GM12878 (cell line): ENCODE measurements around the gene LBH. TPM values are rescaled to one million over a fixed set of nuclear protein-coding genes. Genes with fewer than 3 reads are reported as not detected.
A peak's percentile ranks its signal among the peaks of the same experiment; 100 is the strongest.

Experiments used
- ATAC-seq: fragments of 200-7000 bp; cut with Tn5 transposase; 3 replicates; pipeline ENCODE4 v1.9.1; 2020; ENCODE audit warnings: mild to moderate bottlenecking, moderate library complexity
- BruUV-seq: library from RNA; stranded (reverse); fragments of 400-500 nt; replicated peaks from 2 replicates; lab custom pipeline; 2021; lab: Mats Ljungman, UMichigan
- CTCF ChIA-PET: fragments of 300-600 bp; sonication (Branson Sonifier 250); formaldehyde crosslinking; extraction: SDS; loops from one replicate; lab custom pipeline; 2021; ENCODE audit warnings: inconsistent platforms; lab: Yijun Ruan, JAX
- POLR2A ChIA-PET: fragments of 350-600 bp; formaldehyde crosslinking; extraction: SDS; loops from one replicate; lab custom pipeline; 2021; ENCODE audit warnings: inconsistent platforms; lab: Charles Lee
- RAD21 ChIA-PET: fragments of 300-600 bp; sonication (Branson Sonifier 250); formaldehyde crosslinking; loops from one replicate; lab custom pipeline; 2023; ENCODE audit warnings: antibody characterized with exemption; ENCODE audit not compliant: unreplicated experiment; lab: Charles Lee
- SMC1A ChIA-PET: fragments of 300-600 bp; sonication (Branson Sonifier 250); formaldehyde crosslinking; loops from one replicate; lab custom pipeline; 2023; ENCODE audit not compliant: unreplicated experiment, uncharacterized antibody; lab: Charles Lee
- DNase-seq: peaks from one replicate; pipeline ENCODE4 v3.0.0-alpha.2; 2011; ENCODE audit warnings: low read depth, low spot score
- FAIRE-seq: peaks from 3 replicates; lab custom pipeline; 2011; peaks lifted over from hg19 to GRCh38; lab: Jason Lieb, UNC
- H2AFZ ChIP-seq: 2 replicates; pipeline ENCODE4 v1.6.0; 2011; ENCODE audit warnings: low read depth, low read length, control low read depth; ENCODE audit not compliant: control insufficient read depth
- H3K27ac ChIP-seq: 2 replicates; pipeline ENCODE4 v1.5.1; 2011; ENCODE audit warnings: control low read depth; ENCODE audit not compliant: control insufficient read depth, insufficient read depth
- H3K27me3 ChIP-seq, 2 experiments: replicated peaks in 1 of 2; 2 replicates each; pipeline versions ENCODE4 v1.6.0 to v1.6.1; 2011; ENCODE audit warnings: low read length in 1 of 2; ENCODE audit not compliant: control insufficient read depth in 2 of 2, insufficient read depth in 2 of 2
- H3K36me3 ChIP-seq, 2 experiments: 2 replicates each; pipeline ENCODE4 v1.5.1; 2011; ENCODE audit warnings: low read length in 1 of 2; ENCODE audit not compliant: control insufficient read depth in 2 of 2, insufficient read depth in 2 of 2
- H3K4me1 ChIP-seq: 2 replicates; pipeline ENCODE4 v1.6.1; 2011; ENCODE audit warnings: mild to moderate bottlenecking, low read length, moderate library complexity, mixed read lengths; ENCODE audit not compliant: control insufficient read depth, insufficient read depth
- H3K4me2 ChIP-seq: 2 replicates; pipeline ENCODE4 v1.6.0; 2011; ENCODE audit warnings: control low read depth; ENCODE audit not compliant: control insufficient read depth, insufficient read depth
- H3K4me3 ChIP-seq: fragments of 200-600 bp; sonication (generic); 2 replicates; pipeline ENCODE4 v1.5.1; 2016
- H3K79me2 ChIP-seq: 2 replicates; pipeline ENCODE4 v1.6.0; 2011; ENCODE audit warnings: low read length; ENCODE audit not compliant: control insufficient read depth, insufficient read depth
- H3K9ac ChIP-seq: 2 replicates; pipeline ENCODE4 v1.8.0; 2011; ENCODE audit warnings: low read length, control low read depth, mixed read lengths; ENCODE audit not compliant: control insufficient read depth, insufficient read depth
- H3K9me3 ChIP-seq: replicated peaks from 3 replicates; pipeline ENCODE4 v1.5.1; 2011; ENCODE audit warnings: mild to moderate bottlenecking, low read length; ENCODE audit not compliant: control insufficient read depth, insufficient read depth
- H4K20me1 ChIP-seq: 2 replicates; pipeline ENCODE4 v1.6.0; 2011; ENCODE audit not compliant: control insufficient read depth, insufficient read depth
- BCL11A ChIP-seq: IDR thresholded peaks from 2 replicates; pipeline ENCODE4 v1.6.1; 2011; ENCODE audit warnings: low read depth, low read length
- CEBPB ChIP-seq, 2 experiments: fragments of 150-350 bp in 1 of 2; IDR thresholded peaks; 2 replicates each; pipeline ENCODE4 v1.6.1; 2012 to 2014; ENCODE audit warnings: low read depth in 2 of 2, low read length in 2 of 2, borderline replicate concordance in 1 of 2, inconsistent platforms in 1 of 2
- CHD2 ChIP-seq: IDR thresholded peaks from 2 replicates; pipeline ENCODE4 v1.6.1; 2011; ENCODE audit warnings: low read depth, low read length, improper control_type of control experiment, borderline replicate concordance
- DPF2 ChIP-seq: fragments of 450-650 bp; IDR thresholded peaks from 2 replicates; pipeline ENCODE4 v1.6.1; 2017; ENCODE audit warnings: mild to moderate bottlenecking
- EED ChIP-seq: sonication (generic); IDR thresholded peaks from 2 replicates; pipeline ENCODE4 v1.6.1; 2016; ENCODE audit warnings: antibody characterized with exemption, low read depth
- ESRRA ChIP-seq: IDR thresholded peaks from 2 replicates; pipeline ENCODE4 v1.6.1; 2012; ENCODE audit warnings: mild to moderate bottlenecking, low read length, improper control_type of control experiment
- IKZF1 ChIP-seq: fragments of 450-650 bp; conservative IDR thresholded peaks from 2 replicates; pipeline ENCODE4 v1.6.1; 2017; ENCODE audit warnings: antibody characterized with exemption, mild to moderate bottlenecking
- IKZF2 ChIP-seq, 2 experiments: fragments of 450-650 bp; IDR thresholded peaks; 2 replicates each; pipeline ENCODE4 v1.6.1; 2017; ENCODE audit warnings: mild to moderate bottlenecking in 2 of 2, moderate library complexity in 2 of 2
- IRF4 ChIP-seq: IDR thresholded peaks from 2 replicates; pipeline ENCODE4 v1.6.1; 2011; ENCODE audit warnings: low read depth, low read length
- LARP7 ChIP-seq: fragments of 450-650 bp; IDR thresholded peaks from 2 replicates; pipeline ENCODE4 v1.6.1; 2017; ENCODE audit warnings: mild to moderate bottlenecking
- MTA2 ChIP-seq: fragments of 450-650 bp; IDR thresholded peaks from 2 replicates; pipeline ENCODE4 v1.6.1; 2016; ENCODE audit warnings: low read depth, mild to moderate bottlenecking, moderate library complexity
- NFIC ChIP-seq: IDR thresholded peaks from 2 replicates; pipeline ENCODE4 v1.6.1; 2012; ENCODE audit warnings: low read depth, mild to moderate bottlenecking, inconsistent platforms, low read length, moderate library complexity
- PAX5 ChIP-seq: IDR thresholded peaks from 2 replicates; pipeline ENCODE4 v1.6.1; 2011; ENCODE audit warnings: low read depth, low read length, borderline replicate concordance
- POU2F2 ChIP-seq: IDR thresholded peaks from 3 replicates; pipeline ENCODE4 v1.6.1; 2011; ENCODE audit warnings: low read depth, mild to moderate bottlenecking, low read length, borderline replicate concordance
- RBBP5 ChIP-seq: fragments of 200-600 bp; sonication (generic); conservative IDR thresholded peaks from 2 replicates; pipeline ENCODE4 v1.6.1; 2016
- RFX5 ChIP-seq: IDR thresholded peaks from 2 replicates; pipeline ENCODE4 v1.6.1; 2011; ENCODE audit warnings: low read depth, low read length, improper control_type of control experiment
- RUNX3 ChIP-seq: IDR thresholded peaks from 2 replicates; pipeline ENCODE4 v1.6.1; 2012; ENCODE audit warnings: low read length, inconsistent platforms
- SMARCA5 ChIP-seq: fragments of 450-650 bp; IDR thresholded peaks from 2 replicates; pipeline ENCODE4 v1.6.1; 2017; ENCODE audit warnings: mild to moderate bottlenecking
- SPI1 ChIP-seq: IDR thresholded peaks from 2 replicates; pipeline ENCODE4 v1.6.1; 2011; ENCODE audit warnings: low read depth, mild to moderate bottlenecking, low read length, moderate library complexity, borderline replicate concordance; ENCODE audit not compliant: insufficient read depth
- TAF1 ChIP-seq: IDR thresholded peaks from 2 replicates; pipeline ENCODE4 v1.6.1; 2011; ENCODE audit warnings: mild to moderate bottlenecking, low read depth, low read length, borderline replicate concordance
- TCF3 ChIP-seq: IDR thresholded peaks from 2 replicates; pipeline ENCODE4 v1.6.1; 2012; ENCODE audit warnings: low read depth, mild to moderate bottlenecking, low read length, borderline replicate concordance; ENCODE audit not compliant: insufficient read depth
- ZNF207 ChIP-seq: fragments of 450-650 bp; IDR thresholded peaks from 2 replicates; pipeline ENCODE4 v1.6.1; 2014; ENCODE audit warnings: antibody characterized with exemption, mild to moderate bottlenecking, borderline replicate concordance
- WGBS: methylation state at CpG from one replicate; pipeline ENCODE4 v1.1.6; 2016; ENCODE audit warnings: low lambda C conversion rate; ENCODE audit not compliant: insufficient replicate concordance, insufficient coverage; ENCODE audit errors: missing lambda C conversion rate; 5-methylcytosine and 5-hydroxymethylcytosine counted together
- in situ Hi-C: fragments of 300-500 bp; cut with MboI; formaldehyde crosslinking; loops from 9 replicates; pipeline ENCODE4 v1.14.3; 2018; ENCODE audit warnings: mixed read lengths
- intact Hi-C: fragments of 100-400 bp; cut with micrococcal nuclease; formaldehyde crosslinking; loops from one replicate; pipeline ENCODE4 v1.14.2; 2022; ENCODE audit not compliant: unreplicated experiment
- polyA plus RNA-seq, 11 experiments: library from polyadenylated mRNA; depleted of rRNA in 4 of 11; unstranded in 6 of 11; stranded (reverse) in 5 of 11; fragments of >200 nt; fragmentation: Nextera tagmentation in 4 of 11; fragmentation: Illumina TruSeq in 1 of 11; extraction: Ambion mirVana in 4 of 11; extraction: Trizol in 1 of 11; gene quantifications; 1 replicate in 1 of 11; 2 replicates in 10 of 11; pipeline versions ENCODE4 v1.2.1 to v1.2.3, GENCODE V29; 2011 to 2016; ENCODE audit warnings: inconsistent platforms in 2 of 11, missing spikeins in 2 of 11, low read depth in 1 of 11
- total RNA-seq, 4 experiments: library from RNA; depleted of rRNA in 3 of 4; stranded (reverse); fragments of >200 nt in 3 of 4; fragmentation: Illumina TruSeq in 1 of 4; extraction: Trizol in 1 of 4; gene quantifications; 2 replicates each; pipeline versions ENCODE4 v1.2.1 to v1.2.3, GENCODE V29; 2013 to 2021
- TF ChIP-seq, protein P1 (sequence below): fragments of 450-650 bp; IDR thresholded peaks from 2 replicates; pipeline ENCODE4 v1.6.1; 2016; ENCODE audit warnings: mild to moderate bottlenecking, moderate library complexity, borderline replicate concordance

The LBH gene
- total and polyA plus RNA-seq, 10 of the 15 experiments (the other 5 are each of a cell fraction or from before 2014, with no cell fraction given) = 9.3 to 133 (median 34.1) TPM

DNA sequence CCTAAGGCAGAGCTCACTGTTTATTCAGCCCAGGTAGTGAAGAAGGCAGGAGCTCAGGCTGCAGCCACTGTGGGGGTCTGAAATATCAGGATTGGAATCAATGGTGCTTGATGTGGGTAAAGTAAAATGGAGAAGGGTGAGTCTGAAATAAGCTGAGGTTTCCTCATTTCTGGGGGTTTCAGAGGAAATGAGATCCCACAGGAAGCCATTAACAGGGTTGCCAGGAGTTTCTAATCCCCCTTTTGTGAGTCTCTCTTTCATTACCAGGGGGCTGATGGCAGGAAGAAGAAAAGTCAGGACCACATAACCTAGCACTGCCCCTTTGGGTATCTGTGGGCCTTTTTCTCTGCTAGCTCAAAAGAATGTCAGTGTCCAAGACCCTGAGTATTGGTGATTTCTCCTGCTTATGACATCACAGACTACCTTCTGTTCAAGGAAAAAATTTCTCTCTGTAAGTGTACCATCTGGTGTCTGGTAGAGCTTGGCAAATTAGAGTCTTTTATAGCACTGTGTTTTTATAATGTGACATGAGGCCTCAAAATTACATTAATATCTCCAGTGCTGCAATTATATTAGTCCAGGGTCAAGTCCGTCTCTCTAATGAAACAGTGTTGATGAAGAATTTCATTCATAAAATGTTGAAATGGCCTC lies 56.0 kb downstream of the LBH start:
- no peak overlapping the region for H2AFZ ChIP-seq
- peak overlapping the region; percentile 26 for H3K4me2 ChIP-seq
- no TSS peak for BruUV-seq
- H3K27ac ChIP-seq = peak overlapping the region; percentile 85
- FAIRE-seq (no peak), ATAC-seq (peak; percentile 58), DNase-seq (no peak)
- H3K36me3 ChIP-seq = no peaks in the 10 kb centered on the region
- in situ Hi-C loops = no loop called here
- SMC1A ChIA-PET = interaction anchor here (0.8 to 5.0 kb wide), 39 partner anchors 9 to 424 kb away, joined by 3 to 96 read pairs (median 6); partner anchors contain the start of gene LBH
- no peaks in the 10 kb centered on the region for H3K9me3 ChIP-seq
- POLR2A ChIA-PET = interaction anchor here (0.7 to 3.8 kb wide), 16 partner anchors 8 to 201 kb away, joined by 3 to 29 read pairs (median 3); partner anchors contain the start of genes LBH and YPEL5
- intact Hi-C loops = no loop called here
- peaks cover 31% of the 10 kb centered on the region for H3K4me1 ChIP-seq
- RAD21 ChIA-PET = interaction anchor here (0.7 to 5.6 kb wide), 34 partner anchors 13 to 424 kb away, joined by 3 to 108 read pairs (median 5); partner anchors contain the start of genes LBH, LCLAT1 and YPEL5
- no peaks in the 10 kb centered on the region for H3K79me2 ChIP-seq
- no peak overlapping the region for H3K9ac ChIP-seq
- H3K27me3 ChIP-seq = no peaks in the 10 kb centered on the region
- H4K20me1 ChIP-seq = no peaks in the 10 kb centered on the region
- no peak overlapping the region for H3K4me3 ChIP-seq
- 38% methylated on average over 1 of the region's 1 CpG for WGBS
- CTCF ChIA-PET = interaction anchor here (0.7 to 5.0 kb wide), 24 partner anchors 10 to 424 kb away, joined by 3 to 56 read pairs (median 5); partner anchors contain the start of gene LBH
- TF ChIP-seq ESRRA (no peak), NFIC (peak; percentile 51; the same call in 1 of the 2 replicates), CHD2 (no peak), EED (peak; percentile 82), BCL11A (0 out of 2 replicates have a peak, but pooled peaks have one; percentile 44), TCF3 (no peak), POU2F2 (no peak), LARP7 (no peak), RUNX3 (peak; percentile 91), SPI1 (peak; percentile 73), RBBP5 (no peak), ZNF207 (no peak), DPF2 (0 out of 2 replicates have a peak, but pooled peaks have one; percentile 32), RFX5 (0 out of 2 replicates have a peak, but pooled peaks have one; percentile 24), CEBPB (IDR thresholded peaks at IDR 0.05; ENCODE audit: borderline replicate concordance in 1 of 2, low read depth in 2 of 2, low read length in 2 of 2) (no peak), MTA2 (peak; percentile 58), SMARCA5 (no peak), IKZF2 (IDR thresholded peaks at IDR 0.05) (peak; percentile 25 to 60), IKZF1 (peak; percentile 78), IRF4 (0 out of 2 replicates have a peak, but pooled peaks have one; percentile 9), PAX5 (peak; percentile 61; the same call in 1 of the 2 replicates), TAF1 (no peak)
- TF ChIP-seq, protein P1, sequence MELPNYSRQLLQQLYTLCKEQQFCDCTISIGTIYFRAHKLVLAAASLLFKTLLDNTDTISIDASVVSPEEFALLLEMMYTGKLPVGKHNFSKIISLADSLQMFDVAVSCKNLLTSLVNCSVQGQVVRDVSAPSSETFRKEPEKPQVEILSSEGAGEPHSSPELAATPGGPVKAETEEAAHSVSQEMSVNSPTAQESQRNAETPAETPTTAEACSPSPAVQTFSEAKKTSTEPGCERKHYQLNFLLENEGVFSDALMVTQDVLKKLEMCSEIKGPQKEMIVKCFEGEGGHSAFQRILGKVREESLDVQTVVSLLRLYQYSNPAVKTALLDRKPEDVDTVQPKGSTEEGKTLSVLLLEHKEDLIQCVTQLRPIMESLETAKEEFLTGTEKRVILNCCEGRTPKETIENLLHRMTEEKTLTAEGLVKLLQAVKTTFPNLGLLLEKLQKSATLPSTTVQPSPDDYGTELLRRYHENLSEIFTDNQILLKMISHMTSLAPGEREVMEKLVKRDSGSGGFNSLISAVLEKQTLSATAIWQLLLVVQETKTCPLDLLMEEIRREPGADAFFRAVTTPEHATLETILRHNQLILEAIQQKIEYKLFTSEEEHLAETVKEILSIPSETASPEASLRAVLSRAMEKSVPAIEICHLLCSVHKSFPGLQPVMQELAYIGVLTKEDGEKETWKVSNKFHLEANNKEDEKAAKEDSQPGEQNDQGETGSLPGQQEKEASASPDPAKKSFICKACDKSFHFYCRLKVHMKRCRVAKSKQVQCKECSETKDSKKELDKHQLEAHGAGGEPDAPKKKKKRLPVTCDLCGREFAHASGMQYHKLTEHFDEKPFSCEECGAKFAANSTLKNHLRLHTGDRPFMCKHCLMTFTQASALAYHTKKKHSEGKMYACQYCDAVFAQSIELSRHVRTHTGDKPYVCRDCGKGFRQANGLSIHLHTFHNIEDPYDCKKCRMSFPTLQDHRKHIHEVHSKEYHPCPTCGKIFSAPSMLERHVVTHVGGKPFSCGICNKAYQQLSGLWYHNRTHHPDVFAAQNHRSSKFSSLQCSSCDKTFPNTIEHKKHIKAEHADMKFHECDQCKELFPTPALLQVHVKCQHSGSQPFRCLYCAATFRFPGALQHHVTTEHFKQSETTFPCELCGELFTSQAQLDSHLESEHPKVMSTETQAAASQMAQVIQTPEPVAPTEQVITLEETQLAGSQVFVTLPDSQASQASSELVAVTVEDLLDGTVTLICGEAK = no peak
